PC-9 (cell line): ENCODE measurements around the gene BCAR3. TPM values are rescaled to one million over a fixed set of nuclear protein-coding genes. Genes with fewer than 3 reads are reported as not detected.

Experiments used
- BruUV-seq: library from RNA; stranded (reverse); fragments of 400-500 nt; replicated peaks from 2 replicates; lab custom pipeline; 2021; lab: Mats Ljungman, UMichigan
- CTCF ChIA-PET: fragments of 300-600 bp; sonication (Branson Sonifier 250); formaldehyde crosslinking; loops from one replicate; lab custom pipeline; 2022; ENCODE audit warnings: antibody characterized with exemption; lab: Charles Lee
- POLR2A ChIA-PET: fragments of 300-600 bp; sonication (Branson Sonifier 250); formaldehyde crosslinking; loops from one replicate; lab custom pipeline; 2022; ENCODE audit warnings: antibody characterized with exemption; ENCODE audit not compliant: unreplicated experiment; lab: Charles Lee
- DNase-seq, 2 experiments: peaks; one replicate each; pipeline versions ENCODE4 v3.0.0 to v3.0.0-alpha.2; 2015 to 2022; ENCODE audit warnings: mixed read lengths in 1 of 2
- H2AFZ ChIP-seq: fragments of 200-600 bp; sonication (generic); 2 replicates; pipeline ENCODE4 v1.8.1; 2017; ENCODE audit warnings: antibody characterized with exemption
- H3F3A ChIP-seq: fragments of 200-600 bp; sonication (generic); 2 replicates; pipeline ENCODE4 v1.8.1; 2017; ENCODE audit warnings: antibody characterized with exemption, mild to moderate bottlenecking, low read depth; ENCODE audit not compliant: insufficient read depth
- H3K27ac ChIP-seq: fragments of 200-600 bp; sonication (generic); 2 replicates; pipeline ENCODE4 v1.6.1; 2016; ENCODE audit warnings: mixed run types
- H3K27me3 ChIP-seq: fragments of 200-600 bp; sonication (generic); 2 replicates; pipeline ENCODE4 v1.6.1; 2016; ENCODE audit warnings: low read depth, mixed run types; ENCODE audit not compliant: insufficient read depth
- H3K36me3 ChIP-seq: fragments of 200-600 bp; sonication (generic); 2 replicates; pipeline ENCODE4 v1.6.1; 2016; ENCODE audit warnings: low read depth, mixed run types
- H3K4me1 ChIP-seq: fragments of 200-600 bp; sonication (generic); replicated peaks from 2 replicates; pipeline ENCODE4 v1.6.1; 2016; ENCODE audit warnings: mixed run types; ENCODE audit not compliant: insufficient read depth
- H3K4me2 ChIP-seq: fragments of 200-600 bp; sonication (generic); 2 replicates; pipeline ENCODE4 v1.6.1; 2017; ENCODE audit warnings: mixed run types
- H3K4me3 ChIP-seq: fragments of 200-600 bp; sonication (generic); 2 replicates; pipeline ENCODE4 v1.6.1; 2016; ENCODE audit warnings: mixed run types
- H3K79me2 ChIP-seq: fragments of 200-600 bp; sonication (generic); 2 replicates; pipeline ENCODE4 v1.6.1; 2017; ENCODE audit warnings: low read depth, mixed run types
- H3K9me2 ChIP-seq: fragments of 200-600 bp; sonication (generic); 2 replicates; pipeline ENCODE4 v1.8.1; 2017; ENCODE audit warnings: mild to moderate bottlenecking; ENCODE audit not compliant: insufficient read depth
- H3K9me3 ChIP-seq: fragments of 200-600 bp; sonication (generic); 2 replicates; pipeline ENCODE4 v1.8.1; 2016; ENCODE audit warnings: low read depth; ENCODE audit not compliant: insufficient read depth
- H4K20me1 ChIP-seq: fragments of 200-600 bp; sonication (generic); 2 replicates; pipeline ENCODE4 v1.8.1; 2017; ENCODE audit not compliant: insufficient read depth
- CTCF ChIP-seq: fragments of 200-600 bp; sonication (generic); conservative IDR thresholded peaks from 2 replicates; pipeline ENCODE4 v1.6.1; 2017; ENCODE audit warnings: mixed run types, antibody characterized with exemption, mild to moderate bottlenecking, moderate library complexity
- EZH2 ChIP-seq: fragments of 200-600 bp; sonication (generic); IDR thresholded peaks from 2 replicates; pipeline ENCODE4 v1.8.0; 2017; ENCODE audit warnings: antibody characterized with exemption, low read depth
- intact Hi-C: fragments of 100-400 bp; cut with micrococcal nuclease; formaldehyde crosslinking; loops from one replicate; pipeline ENCODE4 v1.10.0; 2022; ENCODE audit not compliant: unreplicated experiment
- total RNA-seq: library from RNA; stranded (reverse); gene quantifications from 2 replicates; pipeline ENCODE4 v1.2.3, GENCODE V29; 2021

Gene BCAR3
- total RNA-seq, 1 experiment from 2014 or later: 70.0 TPM

GRCh38 chr1:93605812-93606512 lies 75.7 kb downstream of the BCAR3 start:
- intact Hi-C loops: no loop called here
- POLR2A ChIA-PET: interaction anchor here (0.7 kb wide), 1 partner anchor 12 kb away, joined by 6 read pairs; no protein-coding TSS in a partner anchor
- H3K4me2 ChIP-seq: 0 out of 2 replicates have a peak overlapping the region, but pooled peaks have one; percentile 7
- BruUV-seq: no TSS peak
- H2AFZ ChIP-seq: no peak overlapping the region
- H3K79me2 ChIP-seq: peaks cover 100% of the 10 kb centered on the region
- DNase-seq: peak in 1 of 2 experiments; percentile 60
- no peak for TF ChIP-seq CTCF
- no peak for TF ChIP-seq EZH2
- peaks cover 51% of the 10 kb centered on the region for H3K4me1 ChIP-seq
- peaks cover 73% of the 10 kb centered on the region for H3K36me3 ChIP-seq
- CTCF ChIA-PET: no interaction called here
- H3K9me3 ChIP-seq: no peaks in the 10 kb centered on the region
- no peaks in the 10 kb centered on the region for H3K27me3 ChIP-seq
- no peaks in the 10 kb centered on the region for H3K9me2 ChIP-seq
- no peak overlapping the region for H3K4me3 ChIP-seq
- H3F3A ChIP-seq: peaks cover 94% of the 10 kb centered on the region
- H3K27ac ChIP-seq: peak overlapping the region; percentile 9
- peaks cover 100% of the 10 kb centered on the region for H4K20me1 ChIP-seq

- DNase-seq: no peak
- Histone ChIP-seq H3F3A (peaks cover 94% of the 10 kb centered on the region), H4K20me1 (peaks cover 100% of the 10 kb centered on the region), H3K4me2 (no peak overlapping the region), H3K4me3 (no peak overlapping the region), H3K27ac (peak overlapping the region; percentile 9; the same call in 1 of the 2 replicates), H3K36me3 (peaks cover 73% of the 10 kb centered on the region), H3K4me1 (peaks cover 49% of the 10 kb centered on the region), H3K27me3 (no peaks in the 10 kb centered on the region), H3K79me2 (peaks cover 100% of the 10 kb centered on the region), H3K9me2 (no peaks in the 10 kb centered on the region), H3K9me3 (no peaks in the 10 kb centered on the region), H2AFZ (no peak overlapping the region)
- intact Hi-C loops: no loop called here
- ChIA-PET CTCF (no interaction called here), POLR2A (interaction anchor here (0.7 kb wide), 1 partner anchor 13 kb away, joined by 6 read pairs; no protein-coding TSS in a partner anchor)
- BruUV-seq: no TSS peak
- no peak for TF ChIP-seq CTCF
- TF ChIP-seq EZH2: no peak
These were observed 76.5 kb downstream of the BCAR3 start for GRCh38 chr1:93605026-93605568.

- H3K9me2 ChIP-seq: no peaks in the 10 kb centered on the region
- H3K4me3 ChIP-seq: no peak overlapping the region
- intact Hi-C loops: no loop called here
- no peak for DNase-seq
- TF ChIP-seq EZH2 (no peak), CTCF (no peak)
- peak overlapping the region; percentile 1; the same call in 1 of the 2 replicates for H3K27ac ChIP-seq
- no peak overlapping the region for H2AFZ ChIP-seq
- H3K4me1 ChIP-seq: peaks cover 42% of the 10 kb centered on the region
- H3K36me3 ChIP-seq: peaks cover 74% of the 10 kb centered on the region
- BruUV-seq: no TSS peak
- no peak overlapping the region for H3K4me2 ChIP-seq
- peaks cover 94% of the 10 kb centered on the region for H3F3A ChIP-seq
- H3K9me3 ChIP-seq: no peaks in the 10 kb centered on the region
- H4K20me1 ChIP-seq: peaks cover 100% of the 10 kb centered on the region
- POLR2A ChIA-PET: no interaction called here
- peaks cover 100% of the 10 kb centered on the region for H3K79me2 ChIP-seq
- H3K27me3 ChIP-seq: no peaks in the 10 kb centered on the region
- CTCF ChIA-PET: no interaction called here
These were observed 77.2 kb downstream of the BCAR3 start for GRCh38 chr1:93604411-93604810.
